Lower lobe of right lung (tissue), 2 donors: ENCODE results near the gene CD160. TPM values are rescaled to one million over a fixed set of nuclear protein-coding genes. Genes with fewer than 3 reads are reported as not detected.

Source experiments
- ATAC-seq, 2 donors: fragments of 200-7000 bp; cut with Tn5 transposase; one replicate each; pipeline ENCODE4 v1.9.1; 2020 to 2022; ENCODE audit warnings: mild to moderate bottlenecking in 2 of 2, moderate library complexity in 2 of 2
- DNase-seq: peaks from one replicate; pipeline ENCODE4 v3.0.0-alpha.2; 2020
- H3K27ac ChIP-seq: fragments of 200-600 bp; one replicate; pipeline ENCODE4 v1.8.0; 2022
- H3K27me3 ChIP-seq: fragments of 200-600 bp; one replicate; pipeline ENCODE4 v1.8.0; 2022; ENCODE audit warnings: low read depth
- H3K36me3 ChIP-seq: fragments of 200-600 bp; one replicate; pipeline ENCODE4 v1.8.0; 2022; ENCODE audit warnings: mild to moderate bottlenecking
- H3K4me1 ChIP-seq: fragments of 200-600 bp; one replicate; pipeline ENCODE4 v1.8.0; 2022
- H3K4me3 ChIP-seq: fragments of 200-600 bp; one replicate; pipeline ENCODE4 v1.8.0; 2022; ENCODE audit warnings: mild to moderate bottlenecking
- H3K9me3 ChIP-seq: fragments of 200-600 bp; one replicate; pipeline ENCODE4 v1.8.0; 2022
- CTCF ChIP-seq: fragments of 200-600 bp; IDR thresholded peaks from one replicate; pipeline ENCODE4 v1.8.0; 2022; ENCODE audit warnings: antibody characterized with exemption, mild to moderate bottlenecking
- intact Hi-C: fragments of 100-400 bp; cut with DNase I; formaldehyde crosslinking; loops from one replicate; pipeline ENCODE4 v1.11.0; 2022
- total RNA-seq: library from RNA; stranded (reverse); fragmentation: NEBNext Ultra II Directional; extraction: Animal tissue kit (Norgen Biotek cat#: 25700); gene quantifications from one replicate; pipeline ENCODE4 v1.2.1, GENCODE V29; 2021
- donor health status: DM: no; HTN: yes; CAD: no; lungs with severe emphysema.

The CD160 gene
- total RNA-seq, 1 donor from 2014 or later = 1.1 TPM

GRCh38 chr1:145740269-145740668 is 21.0 kb downstream of the CD160 start:
- Histone ChIP-seq H3K4me3 (no peak overlapping the region), H3K9me3 (no peaks in the 10 kb centered on the region), H3K4me1 (no peaks in the 10 kb centered on the region), H3K27me3 (no peaks in the 10 kb centered on the region), H3K36me3 (peaks cover 38% of the 10 kb centered on the region), H3K27ac (no peak overlapping the region)
- ATAC-seq (peak; percentile 85 to 93), DNase-seq (no peak)
- TF ChIP-seq CTCF = no peak
- intact Hi-C loops = no loop called here

GRCh38 chr1:145747398-145748247 is 28.3 kb downstream of the CD160 start:
- Histone ChIP-seq H3K27me3 (no peaks in the 10 kb centered on the region), H3K4me3 (no peak overlapping the region), H3K4me1 (no peaks in the 10 kb centered on the region), H3K9me3 (no peaks in the 10 kb centered on the region), H3K36me3 (peaks cover 94% of the 10 kb centered on the region), H3K27ac (no peak overlapping the region)
- intact Hi-C loops = no loop called here
- no peak for TF ChIP-seq CTCF
- ATAC-seq (peak; percentile 38 to 61), DNase-seq (no peak)

- no peaks in the 10 kb centered on the region for H3K9me3 ChIP-seq
- H3K36me3 ChIP-seq = peaks cover 84% of the 10 kb centered on the region
Measured at GRCh38 chr1:145750426-145750825, 31.1 kb downstream of the CD160 start.

GRCh38 chr1:145751491-145752037 is 32.3 kb downstream of the CD160 start:
- no peaks in the 10 kb centered on the region for H3K9me3 ChIP-seq
- no peaks in the 10 kb centered on the region for H3K4me1 ChIP-seq
- DNase-seq = no peak
- no peak overlapping the region for H3K27ac ChIP-seq
- H3K36me3 ChIP-seq = peaks cover 81% of the 10 kb centered on the region
- TF ChIP-seq CTCF = no peak
- H3K27me3 ChIP-seq = no peaks in the 10 kb centered on the region
- no peak overlapping the region for H3K4me3 ChIP-seq
- intact Hi-C loops = no loop called here
- ATAC-seq = peak in 1 of 2 donors; percentile 40

More at GRCh38 chr1:145750426-145750825, 31.1 kb downstream of the CD160 start:
- no peak for DNase-seq
- no peak for TF ChIP-seq CTCF
- intact Hi-C loops = no loop called here
- peak; percentile 43 to 67 for ATAC-seq
- Histone ChIP-seq H3K27ac (no peak overlapping the region), H3K4me1 (no peaks in the 10 kb centered on the region), H3K27me3 (no peaks in the 10 kb centered on the region), H3K4me3 (no peak overlapping the region)

- no peak for ATAC-seq
Measured at GRCh38 chr1:145757420-145757819, 38.1 kb downstream of the CD160 start.

More at GRCh38 chr1:145757420-145757819, 38.1 kb downstream of the CD160 start:
- H3K27me3 ChIP-seq = no peaks in the 10 kb centered on the region
- no peaks in the 10 kb centered on the region for H3K9me3 ChIP-seq
- H3K4me3 ChIP-seq = no peak overlapping the region
- intact Hi-C loops = no loop called here
- no peak for DNase-seq
- H3K36me3 ChIP-seq = peaks cover 53% of the 10 kb centered on the region
- no peak overlapping the region for H3K27ac ChIP-seq
- TF ChIP-seq CTCF = no peak
- no peaks in the 10 kb centered on the region for H3K4me1 ChIP-seq
